GM21447 (cell line): ENCODE measurements around the gene LEKR1.
A peak's percentile ranks its signal among the peaks of the same experiment; 100 is the strongest.

Experiments used
- ATAC-seq: cut with Tn5 transposase; IDR thresholded peaks from one replicate; pipeline ENCODE4 v1.9.1; 2021; ENCODE audit not compliant: unreplicated experiment

LEKR1 gene

GRCh38 chr3:157077565-157077991, 251.4 kb downstream of the LEKR1 start:
- no peak for ATAC-seq

- no peak for ATAC-seq
Observed at GRCh38 chr3:157078131-157078810, 252.1 kb downstream of the LEKR1 start.

GRCh38 chr3:157078811-157079185, 252.6 kb downstream of the LEKR1 start:
- ATAC-seq: no peak

GRCh38 chr3:157079676-157080369, 253.7 kb downstream of the LEKR1 start:
- no peak for ATAC-seq

GRCh38 chr3:157081626-157082210, 255.6 kb downstream of the LEKR1 start:
- peak; percentile 90 for ATAC-seq

- no peak for ATAC-seq
Observed at GRCh38 chr3:157082305-157082982, 256.3 kb downstream of the LEKR1 start.

- no peak for ATAC-seq
Observed at GRCh38 chr3:157083824-157084223, 257.7 kb downstream of the LEKR1 start.

GRCh38 chr3:157086060-157086750, 260.1 kb downstream of the LEKR1 start:
- ATAC-seq: no peak

GRCh38 chr3:157086775-157087174, 260.6 kb downstream of the LEKR1 start:
- ATAC-seq: no peak

GRCh38 chr3:157087373-157087772, 261.2 kb downstream of the LEKR1 start:
- ATAC-seq: no peak

GRCh38 chr3:157087780-157088600, 261.8 kb downstream of the LEKR1 start:
- ATAC-seq: no peak

GRCh38 chr3:157088601-157089454, 262.7 kb downstream of the LEKR1 start:
- peak; percentile 68 for ATAC-seq

- peak; percentile 29 for ATAC-seq
Observed at GRCh38 chr3:157089455-157090221, 263.5 kb downstream of the LEKR1 start.

GRCh38 chr3:157091083-157091833, 265.1 kb downstream of the LEKR1 start:
- no peak for ATAC-seq

- ATAC-seq: no peak
Observed at GRCh38 chr3:157092230-157092629, 266.1 kb downstream of the LEKR1 start.

GRCh38 chr3:157093096-157093495, 266.9 kb downstream of the LEKR1 start:
- peak; percentile 12 for ATAC-seq

GRCh38 chr3:157094301-157094700, 268.1 kb downstream of the LEKR1 start:
- no peak for ATAC-seq
